Bladder microvascular endothelial cell (primary cell): ENCODE data around the gene KLHL9. TPM values are rescaled to one million over a fixed set of nuclear protein-coding genes. Genes with fewer than 3 reads are reported as not detected.

Experiments
- total RNA-seq: library from RNA; depleted of rRNA; stranded (reverse); fragments of >200 nt; gene quantifications from 2 replicates; pipeline ENCODE4 v1.2.3, GENCODE V29; 2014

The KLHL9 gene
- 22.5 and 41.5 TPM in 2 replicates for total RNA-seq

GRCh38 chr9:21334701-21335632, at the start of gene KLHL9:
KLHL9 (minus strand) TSS chr9:21335404; CDS start chr9:21334859, 545 bp downstream.

GRCh38 chr9:21367957-21368356, 32.8 kb upstream of the KLHL9 start, which contains the start of gene IFNA13:
IFNA13 (minus strand) TSS chr9:21368057; CDS start chr9:21368010, 47 bp downstream.

GRCh38 chr9:21350787-21351186, 15.6 kb upstream of the KLHL9 start, which contains the start of gene IFNA6:
IFNA6 (minus strand) TSS chr9:21350887; CDS start chr9:21350887, 0 bp downstream.

GRCh38 chr9:21305213-21305612, 30.0 kb downstream of the KLHL9 start, which contains the start of gene IFNA5:
IFNA5 (minus strand) TSS chr9:21305313; CDS start chr9:21305256, 57 bp downstream.

Other genes with a start within 250 kb of the KLHL9 start
- not detected in 2 replicates for gene IFNW1, start 193.6 kb downstream of the KLHL9 start, total RNA-seq
- not detected in 2 replicates for gene IFNA21, start 168.7 kb downstream of the KLHL9 start, total RNA-seq
- gene IFNA4, start 147.8 kb downstream of the KLHL9 start, total RNA-seq, result not detected in 2 replicates
- gene IFNA7, start 133.2 kb downstream of the KLHL9 start, total RNA-seq, result not detected in 2 replicates
- not detected in 2 replicates for gene IFNA10, start 128.3 kb downstream of the KLHL9 start, total RNA-seq
- gene IFNA16, start 118.1 kb downstream of the KLHL9 start, total RNA-seq, result not detected in 2 replicates
- gene IFNA17, start 107.2 kb downstream of the KLHL9 start, total RNA-seq, result not detected in 2 replicates
- not detected in 2 replicates for gene IFNA14, start 95.4 kb downstream of the KLHL9 start, total RNA-seq
- under 0.01 TPM in 1 of 2 replicates, not detected in the other for gene IFNA5, start 30.1 kb downstream of the KLHL9 start, total RNA-seq
- not detected in 2 replicates for gene IFNA6, start 15.5 kb upstream of the KLHL9 start, total RNA-seq
- not detected in 2 replicates for gene IFNA13, start 32.7 kb upstream of the KLHL9 start, total RNA-seq
- gene IFNA2, start 50.0 kb upstream of the KLHL9 start, total RNA-seq, result not detected in 2 replicates
- gene IFNA8, start 73.7 kb upstream of the KLHL9 start, total RNA-seq, result not detected in 2 replicates
- gene IFNA1, start 105.0 kb upstream of the KLHL9 start, total RNA-seq, result not detected in 2 replicates
- gene IFNE, start 146.9 kb upstream of the KLHL9 start, total RNA-seq, result 0.16 and 0.63 TPM in 2 replicates